Cardiac fibroblast (primary cell): ENCODE data around the gene EMID1.
A peak's percentile ranks its signal among the peaks of the same experiment; 100 is the strongest.
"Not testable (repeated sequence)": the region's sequence is repeated elsewhere in the genome, so short reads cannot be mapped to it uniquely, and the experiment has no call there.

ENCODE experiments used
- DNase-seq, 2 donors: peaks; one replicate each; pipeline versions ENCODE4 v3.0.0 to v3.0.0-alpha.2; 2010; ENCODE audit warnings: low read depth in 2 of 2
- H3K4me3 ChIP-seq, 2 donors: replicated peaks in 1 of 2; 1 replicate in 1 of 2; 2 replicates in 1 of 2; pipeline ENCODE4 v1.5.1; 2011; ENCODE audit warnings: low read depth in 2 of 2, low read length in 2 of 2, mild to moderate bottlenecking in 2 of 2, moderate library complexity in 1 of 2
- CTCF ChIP-seq: IDR thresholded peaks from one replicate; pipeline ENCODE4 v1.5.1; 2011; ENCODE audit warnings: low read depth, mild to moderate bottlenecking, low read length, inconsistent platforms

The EMID1 gene

GRCh38 chr22:29245626-29246385, 40.1 kb downstream of the EMID1 start:
- H3K4me3 ChIP-seq, result no peak overlapping the region
- peak; percentile 100 for TF ChIP-seq CTCF
- peak; percentile 75 to 79 for DNase-seq

- H3K4me3 ChIP-seq, DNase-seq: not testable (repeated sequence)
Observed at GRCh38 chr22:29247891-29248290, 42.2 kb downstream of the EMID1 start.

- H3K4me3 ChIP-seq, result no peak overlapping the region
- no peak for TF ChIP-seq CTCF
- no peak for DNase-seq
Observed at GRCh38 chr22:29251265-29251664, 45.6 kb downstream of the EMID1 start.

GRCh38 chr22:29251981-29252911, 46.5 kb downstream of the EMID1 start:
- no peak for TF ChIP-seq CTCF
- DNase-seq, result no peak
- no peak overlapping the region for H3K4me3 ChIP-seq

GRCh38 chr22:29253561-29254285, 48.0 kb downstream of the EMID1 start:
- TF ChIP-seq CTCF, result no peak
- DNase-seq, result no peak

GRCh38 chr22:29254286-29254660, 48.6 kb downstream of the EMID1 start:
- no peak for DNase-seq
- H3K4me3 ChIP-seq, result no peak overlapping the region
- no peak for TF ChIP-seq CTCF

More at GRCh38 chr22:29253561-29254285, 48.0 kb downstream of the EMID1 start:
- H3K4me3 ChIP-seq, result no peak overlapping the region
